ENCODE results near the gene CCT8. TPM values are rescaled to one million over a fixed set of nuclear protein-coding genes. Genes with fewer than 3 reads are reported as not detected.

CCT8 gene
- total and polyA plus RNA-seq, 2 donors (not counting 1 experiment from before 2014, with no cell fraction given), result 59.2 to 92.8 TPM

GRCh38 chr21:29033301-29033700, 40.1 kb downstream of the CCT8 start:
- peaks cover 2% of the 10 kb centered on the region for H4K20me1 ChIP-seq (ENCODE audit: control insufficient read depth, insufficient read depth, low read length, poor library complexity, severe bottlenecking)
- ChIA-PET POLR2A (interaction anchor here (1.2 kb wide), 2 partner anchors 41 to 46 kb away, joined by 3 to 6 read pairs; partner anchors contain the start of gene LTN1), CTCF (interaction anchor here (0.9 kb wide), 1 partner anchor 26 kb away, joined by 3 read pairs; no protein-coding TSS in a partner anchor)
- intact Hi-C loops (cut with micrococcal nuclease), result no loop called here
- no peak overlapping the region for H3K9ac ChIP-seq (ENCODE audit: low read length)
- H3K27me3 ChIP-seq (replicated peaks in 1 of 4; ENCODE audit: control extremely low read depth in 1 of 4, control insufficient read depth in 3 of 4, insufficient read depth in 4 of 4, low read length in 3 of 4), result no peaks in the 10 kb centered on the region
- WGBS (ENCODE audit: insufficient coverage), result no CpG with 5 or more reads among the region's 4 CpGs
- ATAC-seq (ENCODE audit: low read depth) (no peak), DNase-seq (no peak)
- H3K79me2 ChIP-seq (ENCODE audit: control insufficient read depth, insufficient read depth, low read length), result peaks cover 52% of the 10 kb centered on the region
- H3K27ac ChIP-seq (ENCODE audit: low read length in 2 of 2), result no peak overlapping the region
- Mint-ChIP-seq H3K9me3 (ENCODE audit: insufficient read depth) (no peaks in the 10 kb centered on the region), H3K4me1 (peaks cover 11% of the 10 kb centered on the region), H3K27ac (no peak overlapping the region), H3K27me3 (no peaks in the 10 kb centered on the region), H3K4me3 (no peak overlapping the region)
- peaks cover 0 to 3% of the 10 kb centered on the region in 2 donors for H3K4me1 ChIP-seq (ENCODE audit: control insufficient read depth in 2 of 2, insufficient read depth in 2 of 2, low read length in 2 of 2)
- no peak overlapping the region for H3K4me2 ChIP-seq (replicated peaks; ENCODE audit: low read depth, low read length, poor library complexity, severe bottlenecking)
- no peak overlapping the region for H3K4me3 ChIP-seq (ENCODE audit: control extremely low read depth in 1 of 5, extremely low read depth in 1 of 5, insufficient read depth in 1 of 5, low read depth in 2 of 5, low read length in 4 of 5)
- TF ChIP-seq EZH2 (IDR thresholded peaks at IDR 0.05; ENCODE audit: borderline replicate concordance, insufficient read depth, low read depth, low read length, poor library complexity, severe bottlenecking), result no peak
- TF ChIP-seq CTCF (IDR thresholded peaks at IDR 0.05), result no peak
- peaks cover 7 to 72% of the 10 kb centered on the region in 2 experiments for H3K36me3 ChIP-seq (replicated peaks in 1 of 2; ENCODE audit: control extremely low read depth in 1 of 2, control insufficient read depth in 1 of 2, extremely low read depth in 1 of 2, insufficient read depth in 2 of 2, low read length in 1 of 2)
- no peak overlapping the region for H2AFZ ChIP-seq (ENCODE audit: insufficient read depth, low read depth, low read length, poor library complexity, severe bottlenecking)
- H3K9me3 ChIP-seq (ENCODE audit: control extremely low read depth in 1 of 3, control insufficient read depth in 2 of 3, insufficient read depth in 1 of 3, low read length in 2 of 3), result no peaks in the 10 kb centered on the region

GRCh38 chr21:29030909-29031308, 42.5 kb downstream of the CCT8 start:
- H3K4me2 ChIP-seq (replicated peaks; ENCODE audit: low read depth, low read length, poor library complexity, severe bottlenecking), result no peak overlapping the region
- no peak overlapping the region for H3K27ac ChIP-seq (ENCODE audit: low read length in 2 of 2)
- H3K4me1 ChIP-seq (ENCODE audit: control insufficient read depth in 2 of 2, insufficient read depth in 2 of 2, low read length in 2 of 2), result peaks cover 0 to 4% of the 10 kb centered on the region in 2 donors
- no peak overlapping the region for H3K4me3 Mint-ChIP-seq
- no peak overlapping the region for H3K27ac Mint-ChIP-seq
- H3K9me3 ChIP-seq (ENCODE audit: control extremely low read depth in 1 of 3, control insufficient read depth in 2 of 3, insufficient read depth in 1 of 3, low read length in 2 of 3), result no peaks in the 10 kb centered on the region
- H3K4me3 ChIP-seq (ENCODE audit: control extremely low read depth in 1 of 5, extremely low read depth in 1 of 5, insufficient read depth in 1 of 5, low read depth in 2 of 5, low read length in 4 of 5), result no peak overlapping the region
- H3K79me2 ChIP-seq (ENCODE audit: control insufficient read depth, insufficient read depth, low read length), result peaks cover 73% of the 10 kb centered on the region
- H3K4me1 Mint-ChIP-seq, result peaks cover 24% of the 10 kb centered on the region
- H4K20me1 ChIP-seq (ENCODE audit: control insufficient read depth, insufficient read depth, low read length, poor library complexity, severe bottlenecking), result peaks cover 8% of the 10 kb centered on the region
- no peak for ATAC-seq (ENCODE audit: low read depth)
- ChIA-PET CTCF (no interaction called here), POLR2A (interaction anchor here (0.9 kb wide), 1 partner anchor 34 kb away, joined by 3 read pairs; no protein-coding TSS in a partner anchor)
- DNase-seq, result no peak
- no peak overlapping the region for H3K9ac ChIP-seq (ENCODE audit: low read length)
- no peak for TF ChIP-seq CTCF (IDR thresholded peaks at IDR 0.05)
- TF ChIP-seq EZH2 (IDR thresholded peaks at IDR 0.05; ENCODE audit: borderline replicate concordance, insufficient read depth, low read depth, low read length, poor library complexity, severe bottlenecking), result no peak
- no peaks in the 10 kb centered on the region for H3K9me3 Mint-ChIP-seq (ENCODE audit: insufficient read depth)
- no CpG with 5 or more reads among the region's 1 CpG for WGBS (ENCODE audit: insufficient coverage)
- no peaks in the 10 kb centered on the region for H3K27me3 Mint-ChIP-seq
- H2AFZ ChIP-seq (ENCODE audit: insufficient read depth, low read depth, low read length, poor library complexity, severe bottlenecking), result no peak overlapping the region
- H3K27me3 ChIP-seq (replicated peaks in 1 of 4; ENCODE audit: control extremely low read depth in 1 of 4, control insufficient read depth in 3 of 4, insufficient read depth in 4 of 4, low read length in 3 of 4), result no peaks in the 10 kb centered on the region
- intact Hi-C loops (cut with micrococcal nuclease), result no loop called here
- peaks cover 5 to 49% of the 10 kb centered on the region in 2 experiments for H3K36me3 ChIP-seq (replicated peaks in 1 of 2; ENCODE audit: control extremely low read depth in 1 of 2, control insufficient read depth in 1 of 2, extremely low read depth in 1 of 2, insufficient read depth in 2 of 2, low read length in 1 of 2)
